ENCODE measurements around the gene VEZF1.

GRCh38 chr17:57991537-57991936, 3.5 kb upstream of the VEZF1 start:
- no peak for TF ChIP-seq EZH2phosphoT487 (IDR thresholded peaks at IDR 0.05; ENCODE audit: insufficient read depth, low read depth)
- TF ChIP-seq EZH2 (IDR thresholded peaks at IDR 0.05; ENCODE audit: insufficient read depth, poor library complexity, severe bottlenecking), result no peak

All from GM23248 (cell line).